ENCODE measurements around the gene RHBDL3. TPM values are rescaled to one million over a fixed set of nuclear protein-coding genes. Genes with fewer than 3 reads are reported as not detected.
A peak's percentile ranks its signal among the peaks of the same experiment; 100 is the strongest.

Gene RHBDL3
- total and polyA plus RNA-seq, 2 of the 8 experiments (the other 6 are each of a cell fraction or from before 2014, with no cell fraction given), result 9.6 to 12.2 TPM

GRCh38 chr17:32370426-32370825 lies 104.8 kb downstream of the RHBDL3 start (continued):
- no peak for TF ChIP-seq YY1 (IDR thresholded peaks at IDR 0.05; ENCODE audit: low read depth, low read length)
- no peak for TF ChIP-seq MAFK (IDR thresholded peaks at IDR 0.05; ENCODE audit: low read depth, low read length)
- TF ChIP-seq MAX (IDR thresholded peaks at IDR 0.05), result no peak
- TF ChIP-seq ATF3 (IDR thresholded peaks at IDR 0.05; ENCODE audit: insufficient read depth, low read depth, low read length), result no peak

MicroRNAs encoded within 50 kb of the gene (microRNA counts, 767-probe panel; counts per million panel counts)
- microRNA hsa-miR-632, result 879 counts per million, percentile 95 among the panel's probes with 10 or more counts

Small RNAs within 50 kb of the gene (microRNA-seq; reads per million reads assigned to microRNA genes)
- gene MIR632 (ENCODE audit: borderline microRNAs expressed in 2 of 2, borderline number of aligned reads in 2 of 2, borderline replicate concordance in 1 of 2), result 0 to 0.20 reads per million in 2 experiments

Small RNAs within 50 kb of the gene (small RNA-seq; reads per million reads assigned to genes)
- not detected for gene UBL5P2 (ENCODE audit: insufficient read depth)

Other genes with a start within 250 kb of the RHBDL3 start
- gene RHOT1, start 123.3 kb upstream of the RHBDL3 start, total RNA-seq (2021; fragmentation: NEBNext Ultra II Directional; extraction: Animal tissue kit (Norgen Biotek cat#: 25700)), result 30.6 and 34.2 TPM in 2 replicates
- 18.4 and 38.2 TPM in 2 replicates for gene RHOT1, start 123.3 kb upstream of the RHBDL3 start, polyA plus RNA-seq (2011; rRNA removed)
- 35.4 and 42.6 TPM in 2 replicates for gene C17orf75, start 76.3 kb downstream of the RHBDL3 start, total RNA-seq (2021; fragmentation: NEBNext Ultra II Directional; extraction: Animal tissue kit (Norgen Biotek cat#: 25700))
- 12.0 and 15.8 TPM in 2 replicates for gene C17orf75, start 76.3 kb downstream of the RHBDL3 start, polyA plus RNA-seq (2011; rRNA removed)
- 254 and 268 TPM in 2 replicates for gene ZNF207, start 84.3 kb downstream of the RHBDL3 start, total RNA-seq (2021; fragmentation: NEBNext Ultra II Directional; extraction: Animal tissue kit (Norgen Biotek cat#: 25700))
- gene ZNF207, start 84.3 kb downstream of the RHBDL3 start, polyA plus RNA-seq (2011; rRNA removed), result 214 and 286 TPM in 2 replicates
- gene PSMD11, start 178.7 kb downstream of the RHBDL3 start, total RNA-seq (2021; fragmentation: NEBNext Ultra II Directional; extraction: Animal tissue kit (Norgen Biotek cat#: 25700)), result 171 and 175 TPM in 2 replicates
- gene PSMD11, start 178.7 kb downstream of the RHBDL3 start, polyA plus RNA-seq (2011; rRNA removed), result 49.0 and 68.4 TPM in 2 replicates
- 9.9 and 10.7 TPM in 2 replicates for gene CDK5R1, start 221.2 kb downstream of the RHBDL3 start, total RNA-seq (2021; fragmentation: NEBNext Ultra II Directional; extraction: Animal tissue kit (Norgen Biotek cat#: 25700))
- 2.7 and 4.3 TPM in 2 replicates for gene CDK5R1, start 221.2 kb downstream of the RHBDL3 start, polyA plus RNA-seq (2011; rRNA removed)